Urothelium cell line (cell line): Measurements from ENCODE around the gene CD164L2.
"Not testable (repeated sequence)": the region's sequence is repeated elsewhere in the genome, so short reads cannot be mapped to it uniquely, and the experiment has no call there.

ENCODE experiments used
- DNase-seq: peaks from one replicate; pipeline ENCODE4 v3.0.0; 2011; ENCODE audit warnings: low spot score, mixed read lengths
- FAIRE-seq: peaks from 2 replicates; lab custom pipeline; 2011; peaks lifted over from hg19 to GRCh38; lab: Jason Lieb, UNC

CD164L2 gene

GRCh38 chr1:27391511-27392095 lies 8.5 kb upstream of the CD164L2 start:
- DNase-seq: no peak
- no peak for FAIRE-seq

- DNase-seq (peak; percentile 74), FAIRE-seq (peak; percentile 53)
Measured at GRCh38 chr1:27388337-27389005, 5.3 kb upstream of the CD164L2 start.

- DNase-seq, FAIRE-seq: not testable (repeated sequence)
Measured at GRCh38 chr1:27384797-27385196, 1.7 kb upstream of the CD164L2 start.

- FAIRE-seq (no peak), DNase-seq (no peak)
Measured at GRCh38 chr1:27383661-27384060, 528 bp upstream of the CD164L2 start.

- FAIRE-seq (no peak), DNase-seq (no peak)
Measured at GRCh38 chr1:27381969-27382762, 967 bp downstream of the CD164L2 start.

GRCh38 chr1:27380766-27381733 lies 2.1 kb downstream of the CD164L2 start:
- FAIRE-seq (no peak), DNase-seq (no peak)

- no peak for DNase-seq
- no peak for FAIRE-seq
Measured at GRCh38 chr1:27380224-27380623, 2.9 kb downstream of the CD164L2 start.

- FAIRE-seq (no peak), DNase-seq (no peak)
Measured at GRCh38 chr1:27379564-27380122, 3.5 kb downstream of the CD164L2 start.

GRCh38 chr1:27377760-27378495 lies 5.2 kb downstream of the CD164L2 start:
- FAIRE-seq: no peak

GRCh38 chr1:27374362-27375086 lies 8.6 kb downstream of the CD164L2 start, which contains the start of gene FCN3:
Gene FCN3, minus strand, starts transcription at chr1:27374824. Its CDS starts 6 bp downstream, at chr1:27374818.
- DNase-seq (no peak), FAIRE-seq (no peak)

More at GRCh38 chr1:27377760-27378495, 5.2 kb downstream of the CD164L2 start:
- DNase-seq: no peak

GRCh38 chr1:27372808-27373690 lies 10.1 kb downstream of the CD164L2 start:
- DNase-seq: peak; percentile 41

GRCh38 chr1:27372022-27372807 lies 10.9 kb downstream of the CD164L2 start:
- DNase-seq (no peak), FAIRE-seq (no peak)

More at GRCh38 chr1:27372808-27373690, 10.1 kb downstream of the CD164L2 start:
- no peak for FAIRE-seq

- FAIRE-seq (no peak), DNase-seq (no peak)
Measured at GRCh38 chr1:27368869-27369582, 14.1 kb downstream of the CD164L2 start.

- DNase-seq: no peak
- no peak for FAIRE-seq
Measured at GRCh38 chr1:27367160-27367650, 15.9 kb downstream of the CD164L2 start.

GRCh38 chr1:27366411-27367159 lies 16.5 kb downstream of the CD164L2 start, which contains the start of gene MAP3K6:
Gene MAP3K6, minus strand, starts transcription at chr1:27366961. Its CDS starts 364 bp downstream, at chr1:27366597.
- no peak for FAIRE-seq
- DNase-seq: peak; percentile 89

- peak; percentile 84 for DNase-seq
- FAIRE-seq: no peak
Measured at GRCh38 chr1:27366113-27366410, 17.1 kb downstream of the CD164L2 start.
